ENCODE results near the gene SMPD3. TPM values are rescaled to one million over a fixed set of nuclear protein-coding genes. Genes with fewer than 3 reads are reported as not detected.

Gene SMPD3
- total and polyA plus RNA-seq, 7 donors, result 0.49 to 29.7 (median 2.8) TPM

DNA sequence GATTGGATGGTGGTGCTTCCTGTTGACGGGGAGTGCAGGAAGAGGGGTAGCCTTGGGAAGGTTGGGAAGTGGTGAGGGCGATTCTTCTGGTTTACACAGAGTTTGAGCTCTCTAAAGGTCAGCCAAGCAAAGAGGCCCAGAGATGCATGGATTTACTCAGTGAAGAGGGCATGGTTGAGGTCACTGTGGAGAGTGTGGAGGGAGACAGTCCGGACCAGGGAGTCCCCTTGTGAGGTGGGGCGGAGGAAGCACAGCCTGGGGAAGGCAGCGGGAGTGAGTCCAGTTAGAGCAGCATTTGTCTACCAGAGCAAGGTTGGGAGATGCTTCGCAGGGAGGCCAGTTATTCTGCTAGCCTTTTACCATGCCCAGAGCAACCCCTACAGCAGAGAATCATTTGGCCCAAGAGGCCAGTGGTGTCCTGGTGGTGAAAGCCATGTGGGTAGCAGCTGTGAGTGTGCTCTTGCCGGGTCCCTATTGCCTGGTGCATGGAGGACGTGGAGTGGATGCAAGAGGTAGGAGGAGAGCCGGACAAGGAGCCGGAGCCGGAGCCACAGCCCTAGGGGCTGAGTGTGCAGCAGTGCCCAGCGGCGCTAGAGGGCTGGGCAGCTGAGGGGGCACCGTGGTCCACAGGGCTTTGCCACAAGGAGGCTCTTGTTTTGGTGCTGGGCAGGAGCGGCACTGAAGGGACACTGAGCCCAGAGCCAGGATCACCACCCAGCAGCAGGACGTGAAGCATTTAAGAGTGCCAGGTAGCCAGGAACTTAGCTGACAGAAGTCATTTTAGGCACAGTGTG lies 109.8 kb downstream of the SMPD3 start:
- no peaks in the 10 kb centered on the region for H3K9me3 ChIP-seq
- no peak overlapping the region for H3K4me3 ChIP-seq
- H3K36me3 ChIP-seq, result peaks cover 21 to 77% (median 47%) of the 10 kb centered on the region in 4 donors
- H3K27ac ChIP-seq, result no peak overlapping the region
- intact Hi-C loops (cut with DNase I), result no loop called here
- H3K4me1 ChIP-seq, result no peaks in the 10 kb centered on the region
- 95 to 98% methylated on average over 16 of the region's 16 CpGs for WGBS, 2 donors
- TF ChIP-seq EP300 (IDR thresholded peaks at IDR 0.05), result no peak
- no peak for TF ChIP-seq POLR2A (IDR thresholded peaks at IDR 0.05)
- TF ChIP-seq POLR2AphosphoS5 (IDR thresholded peaks at IDR 0.05), result no peak
- TF ChIP-seq, protein P1, sequence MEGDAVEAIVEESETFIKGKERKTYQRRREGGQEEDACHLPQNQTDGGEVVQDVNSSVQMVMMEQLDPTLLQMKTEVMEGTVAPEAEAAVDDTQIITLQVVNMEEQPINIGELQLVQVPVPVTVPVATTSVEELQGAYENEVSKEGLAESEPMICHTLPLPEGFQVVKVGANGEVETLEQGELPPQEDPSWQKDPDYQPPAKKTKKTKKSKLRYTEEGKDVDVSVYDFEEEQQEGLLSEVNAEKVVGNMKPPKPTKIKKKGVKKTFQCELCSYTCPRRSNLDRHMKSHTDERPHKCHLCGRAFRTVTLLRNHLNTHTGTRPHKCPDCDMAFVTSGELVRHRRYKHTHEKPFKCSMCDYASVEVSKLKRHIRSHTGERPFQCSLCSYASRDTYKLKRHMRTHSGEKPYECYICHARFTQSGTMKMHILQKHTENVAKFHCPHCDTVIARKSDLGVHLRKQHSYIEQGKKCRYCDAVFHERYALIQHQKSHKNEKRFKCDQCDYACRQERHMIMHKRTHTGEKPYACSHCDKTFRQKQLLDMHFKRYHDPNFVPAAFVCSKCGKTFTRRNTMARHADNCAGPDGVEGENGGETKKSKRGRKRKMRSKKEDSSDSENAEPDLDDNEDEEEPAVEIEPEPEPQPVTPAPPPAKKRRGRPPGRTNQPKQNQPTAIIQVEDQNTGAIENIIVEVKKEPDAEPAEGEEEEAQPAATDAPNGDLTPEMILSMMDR (IDR thresholded peaks at IDR 0.05), result no peak
- H3K27me3 ChIP-seq, result no peaks in the 10 kb centered on the region
- no peak for DNase-seq

DNA sequence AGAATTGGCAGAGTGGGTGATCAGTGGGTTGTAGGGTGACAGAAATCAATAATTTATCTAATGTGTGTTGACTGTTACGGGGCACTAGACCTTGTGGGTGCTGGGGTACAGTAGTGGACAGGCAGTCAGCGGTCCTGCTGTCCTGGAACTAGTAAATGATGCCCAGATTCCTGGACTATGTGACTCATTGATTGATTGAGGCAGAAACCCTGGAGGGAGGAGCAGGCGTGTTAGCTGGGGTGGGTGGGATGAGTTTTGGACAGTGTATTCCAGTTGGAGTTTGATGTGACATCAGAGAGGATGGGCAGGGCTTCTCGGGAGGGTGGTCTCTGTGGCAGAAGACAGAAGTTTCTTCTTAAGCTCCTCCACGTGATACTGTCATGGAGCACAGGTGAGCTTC lies 113.1 kb downstream of the SMPD3 start:
- DNase-seq, result no peak
- peaks cover 17 to 52% (median 29%) of the 10 kb centered on the region in 4 donors for H3K36me3 ChIP-seq

DNA sequence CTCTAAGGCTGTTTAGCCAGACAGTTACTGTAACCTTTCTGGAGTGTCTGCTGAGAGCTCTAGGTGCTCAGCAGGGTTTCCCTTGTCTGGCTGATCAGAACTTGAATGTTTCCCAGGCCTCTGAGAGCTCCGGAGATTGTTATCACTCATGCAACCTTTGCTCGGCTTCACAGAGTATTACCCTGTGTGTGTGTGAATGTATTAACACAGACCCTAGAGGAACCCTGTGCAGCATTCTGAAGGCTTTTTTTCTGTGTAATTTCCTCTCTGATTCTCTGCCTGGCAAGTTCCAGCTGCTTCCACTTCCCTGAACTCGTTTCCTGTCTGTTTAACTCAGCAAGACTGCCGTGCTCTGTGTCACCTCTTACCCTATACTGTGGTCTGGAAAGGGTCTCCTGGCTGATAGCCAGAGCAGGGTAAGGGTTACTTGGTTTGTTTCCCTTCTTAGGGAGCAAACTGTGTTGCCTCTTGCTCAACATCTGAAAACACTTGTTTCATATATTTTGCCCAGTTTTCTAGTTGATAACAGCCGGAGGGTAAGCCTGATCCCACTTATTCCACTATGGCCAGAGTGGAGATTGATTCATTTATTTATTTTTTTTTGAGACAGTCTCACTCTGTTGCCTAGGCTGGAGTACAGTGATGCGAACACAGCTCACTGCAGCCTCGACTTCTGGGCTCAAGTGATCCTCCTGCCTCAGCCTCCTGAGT lies 115.7 kb downstream of the SMPD3 start:
- no peak for DNase-seq

More for the DNA sequence above, 113.1 kb downstream of the SMPD3 start:
- Histone ChIP-seq H3K27me3 (no peaks in the 10 kb centered on the region), H3K4me3 (no peak overlapping the region), H3K4me1 (peaks cover 0 to 8% (median 0%) of the 10 kb centered on the region in 4 donors), H3K9me3 (no peaks in the 10 kb centered on the region), H3K27ac (no peak overlapping the region)
- intact Hi-C loops (cut with DNase I), result no loop called here
- no peak for TF ChIP-seq POLR2AphosphoS5 (IDR thresholded peaks at IDR 0.05)
- TF ChIP-seq EP300 (IDR thresholded peaks at IDR 0.05), result no peak
- TF ChIP-seq, protein P1 (IDR thresholded peaks at IDR 0.05), result no peak
- TF ChIP-seq POLR2A (IDR thresholded peaks at IDR 0.05), result no peak
- WGBS, 2 donors, result 91 to 93% methylated on average over 5 of the region's 5 CpGs

DNA sequence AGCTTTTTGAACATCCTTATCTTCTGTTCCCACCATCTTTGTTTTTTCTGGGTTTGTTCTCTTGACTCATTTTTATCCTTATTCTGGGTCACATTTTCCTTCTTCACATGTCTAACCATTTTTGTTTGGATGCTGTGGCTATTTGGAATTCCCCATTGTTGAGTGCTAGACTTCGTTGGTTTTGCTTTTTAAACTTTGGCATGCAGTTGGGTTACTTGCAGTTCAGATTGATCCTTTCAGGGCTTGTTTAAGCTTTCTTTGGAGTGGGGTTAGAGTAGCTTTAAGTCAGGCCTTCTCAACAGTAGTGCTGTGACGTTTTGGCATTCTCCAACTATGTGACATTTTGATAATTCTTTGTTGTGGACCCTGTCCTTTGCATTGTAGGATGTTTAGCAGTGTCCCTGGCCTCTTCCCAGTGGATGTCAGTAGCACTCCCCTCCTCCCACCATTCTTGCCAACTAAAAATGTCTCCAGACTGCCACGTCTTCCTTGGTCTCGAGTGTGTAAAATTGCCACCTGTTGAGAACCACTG lies 116.4 kb downstream of the SMPD3 start:
- no peaks in the 10 kb centered on the region for H3K9me3 ChIP-seq
- H3K4me1 ChIP-seq, result peaks cover 0 to 8% (median 0%) of the 10 kb centered on the region in 4 donors
- no peak for TF ChIP-seq POLR2AphosphoS5 (IDR thresholded peaks at IDR 0.05)
- TF ChIP-seq, protein P1 (IDR thresholded peaks at IDR 0.05), result no peak
- TF ChIP-seq EP300 (IDR thresholded peaks at IDR 0.05), result no peak
- TF ChIP-seq POLR2A (IDR thresholded peaks at IDR 0.05), result no peak
- intact Hi-C loops (cut with DNase I), result no loop called here
- H3K27me3 ChIP-seq, result no peaks in the 10 kb centered on the region
- H3K4me3 ChIP-seq, result no peak overlapping the region
- DNase-seq, result no peak
- peaks cover 0 to 33% (median 0%) of the 10 kb centered on the region in 4 donors for H3K36me3 ChIP-seq
- WGBS, 2 donors, result 33 to 57% methylated on average over 4 of the region's 4 CpGs
- H3K27ac ChIP-seq, result peak overlapping the region in 2 of 4 donors; percentile 13 to 14

More for the DNA sequence above, 115.7 kb downstream of the SMPD3 start:
- WGBS, 2 donors, result 47 to 53% methylated on average over 7 of the region's 7 CpGs
- Histone ChIP-seq H3K27ac (peak overlapping the region in 3 of 4 donors; percentile 13 to 35 (median 14)), H3K4me3 (no peak overlapping the region), H3K9me3 (no peaks in the 10 kb centered on the region), H3K4me1 (peaks cover 0 to 8% (median 0%) of the 10 kb centered on the region in 4 donors), H3K27me3 (no peaks in the 10 kb centered on the region), H3K36me3 (peaks cover 3 to 33% (median 5%) of the 10 kb centered on the region in 4 donors)
- intact Hi-C loops (cut with DNase I), result no loop called here
- TF ChIP-seq EP300 (IDR thresholded peaks at IDR 0.05) (no peak), POLR2A (IDR thresholded peaks at IDR 0.05) (no peak), POLR2AphosphoS5 (IDR thresholded peaks at IDR 0.05) (peak in 1 of 4 donors; percentile 3)
- TF ChIP-seq, protein P1 (IDR thresholded peaks at IDR 0.05), result no peak

Measured in sigmoid colon (tissue), 7 donors.